ENCODE data around the gene ZNF407. TPM values are rescaled to one million over a fixed set of nuclear protein-coding genes. Genes with fewer than 3 reads are reported as not detected.

Gene ZNF407
- total RNA-seq, 2 experiments from 2014 or later = 16.6 to 17.0 TPM

DNA sequence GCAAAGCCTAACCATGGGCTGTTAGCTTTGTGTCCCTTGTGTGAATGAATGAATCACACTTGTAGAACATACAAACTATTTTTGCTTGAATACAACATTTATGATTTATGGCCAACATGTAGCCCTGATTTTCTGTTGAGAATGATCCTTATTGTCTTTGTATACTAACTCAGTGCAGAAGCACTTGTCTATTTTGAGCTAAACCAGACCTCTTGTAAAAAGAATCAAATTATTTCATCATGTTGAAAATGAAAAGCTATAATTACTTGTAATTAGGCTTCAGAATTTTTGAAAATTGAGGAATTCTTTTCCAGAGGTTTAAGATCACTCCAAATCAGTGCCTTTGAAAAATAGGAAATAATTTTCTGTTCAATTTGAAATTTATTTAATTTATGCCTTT lies 85.9 kb downstream of the ZNF407 start:
- ChIA-PET CTCF (interaction anchor here (0.9 to 1.3 kb wide), 2 partner anchors 17 to 22 kb away, joined by 3 to 5 read pairs; no protein-coding TSS in a partner anchor), POLR2A (no interaction called here)
- Mint-ChIP-seq H3K27ac (no peak overlapping the region), H3K4me1 (ENCODE audit: low read depth) (no peaks in the 10 kb centered on the region), H3K4me3 (no peak overlapping the region), H3K9me3 (ENCODE audit: insufficient read depth) (no peaks in the 10 kb centered on the region), H3K27me3 (ENCODE audit: low read depth) (no peaks in the 10 kb centered on the region), H3K36me3 (ENCODE audit: low read depth) (peaks cover 5% of the 10 kb centered on the region)
- ATAC-seq (no peak), DNase-seq (no peak)

DNA sequence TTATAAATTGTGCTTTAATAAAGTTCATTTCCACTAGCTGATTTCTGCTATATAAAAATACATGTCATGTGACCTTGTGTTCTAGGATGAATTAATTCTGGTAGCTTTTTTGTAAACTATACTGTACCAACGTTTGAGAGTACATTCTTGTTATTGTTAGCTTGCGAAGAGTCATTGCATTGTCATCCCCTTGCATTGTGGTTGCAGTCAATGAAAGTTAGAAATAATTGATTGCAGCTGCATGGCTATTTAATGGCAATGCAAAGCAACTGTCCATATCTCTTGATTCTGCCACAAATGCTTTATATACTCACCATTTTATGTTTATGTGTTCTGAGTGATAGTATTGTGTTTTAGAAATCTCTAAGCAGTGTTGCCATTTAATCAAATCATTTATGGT lies 91.6 kb downstream of the ZNF407 start:
- POLR2A ChIA-PET = no interaction called here
- CTCF ChIA-PET = no interaction called here
- peaks cover 7% of the 10 kb centered on the region for H3K4me1 Mint-ChIP-seq (ENCODE audit: low read depth)

DNA sequence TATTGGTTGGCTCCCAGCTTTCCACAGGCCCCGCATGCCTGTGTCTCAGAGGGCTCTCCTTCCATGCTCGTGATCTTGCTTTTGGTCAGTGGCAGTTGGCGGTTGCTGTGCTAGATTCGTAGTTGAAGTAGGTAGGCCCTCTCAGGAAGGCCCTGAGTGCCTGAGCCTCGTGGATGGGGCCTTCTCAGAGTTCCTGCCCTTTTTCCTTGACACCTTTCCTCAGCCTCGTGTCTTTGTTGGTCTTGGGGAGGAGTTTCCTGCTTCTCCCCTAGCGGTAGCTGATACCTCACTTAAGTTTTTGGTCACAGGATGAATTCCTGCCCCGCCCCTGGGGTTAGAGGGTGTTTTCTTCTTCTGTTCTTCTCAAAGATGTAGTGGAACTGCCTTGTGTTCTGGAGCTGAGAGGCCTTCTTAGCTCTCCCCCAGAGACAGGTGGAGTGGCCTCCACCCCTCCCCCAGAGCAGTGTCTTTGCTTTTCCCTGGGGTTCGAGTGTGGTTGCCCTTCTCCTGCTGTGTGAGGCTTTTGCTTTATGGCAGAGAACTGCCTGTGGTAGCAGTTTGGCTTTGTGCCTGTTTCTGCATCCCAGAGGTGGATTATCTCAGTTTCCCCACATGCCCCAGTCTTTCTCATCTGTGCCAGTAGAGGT lies 94.8 kb downstream of the ZNF407 start:
- H3K4me1 Mint-ChIP-seq (ENCODE audit: low read depth) = peaks cover 7% of the 10 kb centered on the region
- ChIA-PET POLR2A (no interaction called here), CTCF (no interaction called here)
- H3K4me3 Mint-ChIP-seq = no peak overlapping the region
- no peak overlapping the region for H3K27ac Mint-ChIP-seq
- peaks cover 2% of the 10 kb centered on the region for H3K36me3 Mint-ChIP-seq (ENCODE audit: low read depth)
- ATAC-seq (no peak), DNase-seq (no peak)
- no peaks in the 10 kb centered on the region for H3K9me3 Mint-ChIP-seq (ENCODE audit: insufficient read depth)
- no peaks in the 10 kb centered on the region for H3K27me3 Mint-ChIP-seq (ENCODE audit: low read depth)

More for the DNA sequence above, 91.6 kb downstream of the ZNF407 start:
- no peaks in the 10 kb centered on the region for H3K27me3 Mint-ChIP-seq (ENCODE audit: low read depth)
- no peak for ATAC-seq
- no peak for DNase-seq
- H3K4me3 Mint-ChIP-seq = no peak overlapping the region
- no peaks in the 10 kb centered on the region for H3K9me3 Mint-ChIP-seq (ENCODE audit: insufficient read depth)
- H3K36me3 Mint-ChIP-seq (ENCODE audit: low read depth) = peaks cover 4% of the 10 kb centered on the region
- no peak overlapping the region for H3K27ac Mint-ChIP-seq

DNA sequence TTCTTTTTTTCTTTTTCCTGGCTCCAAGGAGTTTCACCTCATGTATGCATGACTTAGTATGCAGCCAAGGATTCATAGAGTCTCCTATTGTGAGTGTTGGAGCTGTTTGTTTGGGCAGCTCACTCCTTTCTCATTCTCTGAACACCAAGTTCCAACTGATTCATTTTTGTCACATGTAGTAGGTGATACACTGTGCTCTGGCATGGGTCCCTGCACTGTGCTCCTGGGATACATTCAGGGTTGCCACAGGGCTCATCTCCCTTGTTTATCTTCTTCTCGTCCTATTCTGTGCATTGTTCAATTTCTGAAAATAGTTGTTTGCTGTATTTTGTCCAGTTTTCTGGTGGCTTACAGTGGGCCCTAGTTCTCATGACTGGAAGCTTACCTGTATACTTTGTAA lies 96.8 kb downstream of the ZNF407 start:
- DNase-seq (no peak), ATAC-seq (no peak)
- POLR2A ChIA-PET = no interaction called here
- CTCF ChIA-PET = no interaction called here
- Mint-ChIP-seq H3K27me3 (ENCODE audit: low read depth) (no peaks in the 10 kb centered on the region), H3K36me3 (ENCODE audit: low read depth) (peaks cover 2% of the 10 kb centered on the region), H3K4me1 (ENCODE audit: low read depth) (peaks cover 7% of the 10 kb centered on the region), H3K27ac (no peak overlapping the region), H3K9me3 (ENCODE audit: insufficient read depth) (no peaks in the 10 kb centered on the region), H3K4me3 (no peak overlapping the region)

- H3K9me3 Mint-ChIP-seq (ENCODE audit: insufficient read depth) = no peaks in the 10 kb centered on the region
- ChIA-PET POLR2A (no interaction called here), CTCF (no interaction called here)
- H3K27me3 Mint-ChIP-seq (ENCODE audit: low read depth) = no peaks in the 10 kb centered on the region
- no peak overlapping the region for H3K27ac Mint-ChIP-seq
- H3K4me1 Mint-ChIP-seq (ENCODE audit: low read depth) = peaks cover 7% of the 10 kb centered on the region
- peaks cover 2% of the 10 kb centered on the region for H3K36me3 Mint-ChIP-seq (ENCODE audit: low read depth)
- H3K4me3 Mint-ChIP-seq = no peak overlapping the region
- ATAC-seq (no peak), DNase-seq (no peak)
Measured at GRCh38 chr18:74695170-74695569, 97.5 kb downstream of the ZNF407 start.

- H3K4me1 Mint-ChIP-seq (ENCODE audit: low read depth) = no peaks in the 10 kb centered on the region
- ATAC-seq = no peak
- CTCF ChIA-PET = no interaction called here
- no peak for DNase-seq
- no peak overlapping the region for H3K27ac Mint-ChIP-seq
- no peaks in the 10 kb centered on the region for H3K27me3 Mint-ChIP-seq (ENCODE audit: low read depth)
- POLR2A ChIA-PET = no interaction called here
- H3K4me3 Mint-ChIP-seq = no peak overlapping the region
- no peaks in the 10 kb centered on the region for H3K9me3 Mint-ChIP-seq (ENCODE audit: insufficient read depth)
- H3K36me3 Mint-ChIP-seq (ENCODE audit: low read depth) = peaks cover 2% of the 10 kb centered on the region
Measured at GRCh38 chr18:74698881-74699280, 101.2 kb downstream of the ZNF407 start.

GRCh38 chr18:74699455-74699854 lies 101.8 kb downstream of the ZNF407 start:
- Mint-ChIP-seq H3K9me3 (ENCODE audit: insufficient read depth) (no peaks in the 10 kb centered on the region), H3K4me1 (ENCODE audit: low read depth) (no peaks in the 10 kb centered on the region), H3K4me3 (no peak overlapping the region), H3K36me3 (ENCODE audit: low read depth) (no peaks in the 10 kb centered on the region), H3K27me3 (ENCODE audit: low read depth) (no peaks in the 10 kb centered on the region), H3K27ac (no peak overlapping the region)
- CTCF ChIA-PET = no interaction called here
- POLR2A ChIA-PET = no interaction called here
- DNase-seq = no peak
- no peak for ATAC-seq

GRCh38 chr18:74702950-74703349 lies 105.3 kb downstream of the ZNF407 start:
- Mint-ChIP-seq H3K36me3 (ENCODE audit: low read depth) (no peaks in the 10 kb centered on the region), H3K27me3 (ENCODE audit: low read depth) (no peaks in the 10 kb centered on the region), H3K9me3 (ENCODE audit: insufficient read depth) (no peaks in the 10 kb centered on the region), H3K27ac (no peak overlapping the region), H3K4me1 (ENCODE audit: low read depth) (no peaks in the 10 kb centered on the region), H3K4me3 (no peak overlapping the region)
- ChIA-PET POLR2A (no interaction called here), CTCF (no interaction called here)
- DNase-seq (no peak), ATAC-seq (no peak)

- H3K4me1 Mint-ChIP-seq (ENCODE audit: low read depth) = no peaks in the 10 kb centered on the region
- DNase-seq = no peak
- H3K27me3 Mint-ChIP-seq (ENCODE audit: low read depth) = no peaks in the 10 kb centered on the region
- no peak overlapping the region for H3K4me3 Mint-ChIP-seq
- no peak overlapping the region for H3K27ac Mint-ChIP-seq
- no peaks in the 10 kb centered on the region for H3K9me3 Mint-ChIP-seq (ENCODE audit: insufficient read depth)
- ChIA-PET POLR2A (no interaction called here), CTCF (no interaction called here)
- ATAC-seq = no peak
- no peaks in the 10 kb centered on the region for H3K36me3 Mint-ChIP-seq (ENCODE audit: low read depth)
Measured at GRCh38 chr18:74708169-74708568, 110.5 kb downstream of the ZNF407 start.

- no peak for ATAC-seq
- H3K36me3 Mint-ChIP-seq (ENCODE audit: low read depth) = no peaks in the 10 kb centered on the region
Measured at GRCh38 chr18:74709452-74709851, 111.8 kb downstream of the ZNF407 start.

DNA sequence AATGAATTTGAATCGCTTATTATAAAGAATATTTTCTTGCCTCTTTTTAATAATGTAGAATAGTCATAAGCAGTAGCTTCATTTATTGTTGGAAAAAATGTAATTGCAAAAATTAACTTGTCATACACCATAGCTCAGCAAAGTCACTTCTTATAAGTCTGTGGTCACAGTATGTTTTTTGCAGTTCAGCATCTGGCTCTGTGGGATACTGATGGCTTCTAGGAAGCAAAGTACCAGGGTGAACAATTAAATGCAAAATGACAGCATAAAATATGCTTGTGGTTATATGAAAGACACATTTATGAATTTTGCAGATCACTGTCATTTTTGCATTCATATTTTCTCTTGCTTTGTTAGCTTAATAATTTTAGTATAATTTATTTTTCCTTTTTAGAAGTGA lies 116.5 kb downstream of the ZNF407 start:
- no peaks in the 10 kb centered on the region for H3K27me3 Mint-ChIP-seq (ENCODE audit: low read depth)
- DNase-seq = no peak
- CTCF ChIA-PET = interaction anchor here (0.6 kb wide), 1 partner anchor 328 kb away, joined by 3 read pairs; no protein-coding TSS in a partner anchor

More at GRCh38 chr18:74709452-74709851, 111.8 kb downstream of the ZNF407 start:
- Mint-ChIP-seq H3K27me3 (ENCODE audit: low read depth) (no peaks in the 10 kb centered on the region), H3K4me1 (ENCODE audit: low read depth) (no peaks in the 10 kb centered on the region), H3K4me3 (no peak overlapping the region), H3K9me3 (ENCODE audit: insufficient read depth) (no peaks in the 10 kb centered on the region), H3K27ac (no peak overlapping the region)
- POLR2A ChIA-PET = no interaction called here
- CTCF ChIA-PET = no interaction called here
- DNase-seq = no peak

DNA sequence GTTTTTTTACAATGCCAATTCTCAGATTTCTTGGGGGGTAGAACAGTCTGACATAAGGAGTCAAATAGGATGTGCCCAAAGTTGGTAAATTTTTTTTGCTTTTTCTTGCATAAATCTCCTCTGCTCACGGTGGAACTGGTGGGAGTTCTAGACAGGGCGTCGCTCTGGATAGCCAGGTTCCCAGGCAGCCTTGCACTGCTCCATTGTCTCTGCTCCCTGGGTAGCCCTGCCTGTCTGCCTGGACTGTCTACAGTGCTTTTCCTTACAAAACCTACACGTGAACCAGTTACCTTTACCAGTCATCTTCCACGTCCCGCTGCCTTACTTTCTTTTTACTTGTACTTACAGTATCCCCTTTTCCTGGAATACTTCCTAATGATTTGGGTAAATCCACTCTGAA lies 117.1 kb downstream of the ZNF407 start:
- H3K27ac Mint-ChIP-seq = no peak overlapping the region
- POLR2A ChIA-PET = no interaction called here
- CTCF ChIA-PET = no interaction called here
- no peaks in the 10 kb centered on the region for H3K27me3 Mint-ChIP-seq (ENCODE audit: low read depth)
- H3K4me1 Mint-ChIP-seq (ENCODE audit: low read depth) = peaks cover 1% of the 10 kb centered on the region
- ATAC-seq (no peak), DNase-seq (no peak)
- no peak overlapping the region for H3K4me3 Mint-ChIP-seq
- peaks cover 2% of the 10 kb centered on the region for H3K36me3 Mint-ChIP-seq (ENCODE audit: low read depth)
- H3K9me3 Mint-ChIP-seq (ENCODE audit: insufficient read depth) = no peaks in the 10 kb centered on the region

More for the DNA sequence above, 116.5 kb downstream of the ZNF407 start:
- POLR2A ChIA-PET = no interaction called here
- H3K36me3 Mint-ChIP-seq (ENCODE audit: low read depth) = peaks cover under 1% of the 10 kb centered on the region
- no peak for ATAC-seq
- H3K27ac Mint-ChIP-seq = no peak overlapping the region
- H3K4me1 Mint-ChIP-seq (ENCODE audit: low read depth) = no peaks in the 10 kb centered on the region
- no peaks in the 10 kb centered on the region for H3K9me3 Mint-ChIP-seq (ENCODE audit: insufficient read depth)
- no peak overlapping the region for H3K4me3 Mint-ChIP-seq

GRCh38 chr18:74715306-74715705 lies 117.6 kb downstream of the ZNF407 start:
- Mint-ChIP-seq H3K4me3 (no peak overlapping the region), H3K27ac (no peak overlapping the region), H3K9me3 (ENCODE audit: insufficient read depth) (no peaks in the 10 kb centered on the region), H3K36me3 (ENCODE audit: low read depth) (peaks cover 2% of the 10 kb centered on the region), H3K4me1 (ENCODE audit: low read depth) (peaks cover 4% of the 10 kb centered on the region), H3K27me3 (ENCODE audit: low read depth) (no peaks in the 10 kb centered on the region)
- ChIA-PET POLR2A (no interaction called here), CTCF (no interaction called here)
- ATAC-seq = no peak
- DNase-seq = no peak
